ENCODE data around the gene CHD3. TPM values are rescaled to one million over a fixed set of nuclear protein-coding genes. Genes with fewer than 3 reads are reported as not detected.

CHD3 gene
- total and polyA plus RNA-seq, 10 of the 15 experiments (the other 5 are each of a cell fraction or from before 2014, with no cell fraction given), result 1.4 to 86.8 (median 39.1) TPM

DNA sequence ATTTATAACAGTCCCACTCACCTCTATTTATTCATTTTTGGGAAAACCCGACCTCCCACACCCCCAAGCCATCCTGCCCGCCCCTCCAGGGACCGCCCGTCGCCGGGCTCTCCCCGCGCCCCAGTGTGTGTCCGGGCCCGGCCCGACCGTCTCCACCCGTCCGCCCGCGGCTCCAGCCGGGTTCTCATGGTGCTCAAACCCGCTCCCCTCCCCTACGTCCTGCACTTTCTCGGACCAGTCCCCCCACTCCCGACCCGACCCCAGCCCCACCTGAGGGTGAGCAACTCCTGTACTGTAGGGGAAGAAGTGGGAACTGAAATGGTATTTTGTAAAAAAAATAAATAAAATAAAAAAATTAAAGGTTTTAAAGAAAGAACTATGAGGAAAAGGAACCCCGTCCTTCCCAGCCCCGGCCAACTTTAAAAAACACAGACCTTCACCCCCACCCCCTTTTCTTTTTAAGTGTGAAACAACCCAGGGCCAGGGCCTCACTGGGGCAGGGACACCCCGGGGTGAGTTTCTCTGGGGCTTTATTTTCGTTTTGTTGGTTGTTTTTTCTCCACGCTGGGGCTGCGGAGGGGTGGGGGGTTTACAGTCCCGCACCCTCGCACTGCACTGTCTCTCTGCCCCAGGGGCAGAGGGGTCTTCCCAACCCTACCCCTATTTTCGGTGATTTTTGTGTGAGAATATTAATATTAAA, 34.4 kb upstream of the CHD3 start:
- in situ Hi-C loops (cut with MboI) (no loop called here), intact Hi-C loops (cut with micrococcal nuclease; ENCODE audit: unreplicated experiment) (no loop called here)
- peaks cover 17% of the 10 kb centered on the region for H3K79me2 ChIP-seq (ENCODE audit: control insufficient read depth, insufficient read depth, low read length)
- 46% methylated on average over 21 of the region's 31 CpGs for WGBS (ENCODE audit: insufficient coverage, insufficient replicate concordance, low lambda C conversion rate, missing lambda C conversion rate)
- H3K4me2 ChIP-seq (ENCODE audit: control insufficient read depth, insufficient read depth), result no peak overlapping the region
- ATAC-seq (no peak), DNase-seq (ENCODE audit: low read depth, low spot score) (no peak), FAIRE-seq (no peak)
- H3K27ac ChIP-seq (ENCODE audit: control insufficient read depth, insufficient read depth), result no peak overlapping the region
- peaks cover 30% of the 10 kb centered on the region for H3K4me1 ChIP-seq (ENCODE audit: control insufficient read depth, insufficient read depth, low read length)
- no peaks in the 10 kb centered on the region for H3K27me3 ChIP-seq (replicated peaks in 1 of 2; ENCODE audit: control insufficient read depth in 2 of 2, insufficient read depth in 2 of 2, low read length in 1 of 2)
- H4K20me1 ChIP-seq (ENCODE audit: control insufficient read depth, insufficient read depth), result no peaks in the 10 kb centered on the region; the same call in 1 of the 2 replicates
- ChIA-PET POLR2A (no interaction called here), SMC1A (ENCODE audit: uncharacterized antibody, unreplicated experiment) (no interaction called here), RAD21 (ENCODE audit: unreplicated experiment) (no interaction called here), CTCF (no interaction called here)
- H3K4me3 ChIP-seq, result no peak overlapping the region
- H3K36me3 ChIP-seq (ENCODE audit: control insufficient read depth in 2 of 2, insufficient read depth in 2 of 2, low read length in 1 of 2), result peaks cover 12 to 14% of the 10 kb centered on the region in 2 experiments; a peak in 3 of 4 replicates
- no peak overlapping the region for H3K9ac ChIP-seq (ENCODE audit: control insufficient read depth, insufficient read depth, low read length)
- TSS peak; percentile 25 for BruUV-seq (replicated peaks)
- TF ChIP-seq, protein P1, sequence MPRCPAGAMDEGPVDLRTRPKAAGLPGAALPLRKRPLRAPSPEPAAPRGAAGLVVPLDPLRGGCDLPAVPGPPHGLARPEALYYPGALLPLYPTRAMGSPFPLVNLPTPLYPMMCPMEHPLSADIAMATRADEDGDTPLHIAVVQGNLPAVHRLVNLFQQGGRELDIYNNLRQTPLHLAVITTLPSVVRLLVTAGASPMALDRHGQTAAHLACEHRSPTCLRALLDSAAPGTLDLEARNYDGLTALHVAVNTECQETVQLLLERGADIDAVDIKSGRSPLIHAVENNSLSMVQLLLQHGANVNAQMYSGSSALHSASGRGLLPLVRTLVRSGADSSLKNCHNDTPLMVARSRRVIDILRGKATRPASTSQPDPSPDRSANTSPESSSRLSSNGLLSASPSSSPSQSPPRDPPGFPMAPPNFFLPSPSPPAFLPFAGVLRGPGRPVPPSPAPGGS (IDR thresholded peaks at IDR 0.05; ENCODE audit: borderline replicate concordance, insufficient read depth, low read depth, low read length, poor library complexity, severe bottlenecking), result no peak
- no peak for TF ChIP-seq POU2F2 (IDR thresholded peaks at IDR 0.05; ENCODE audit: borderline replicate concordance, low read depth, low read length)
- TF ChIP-seq, protein P2, sequence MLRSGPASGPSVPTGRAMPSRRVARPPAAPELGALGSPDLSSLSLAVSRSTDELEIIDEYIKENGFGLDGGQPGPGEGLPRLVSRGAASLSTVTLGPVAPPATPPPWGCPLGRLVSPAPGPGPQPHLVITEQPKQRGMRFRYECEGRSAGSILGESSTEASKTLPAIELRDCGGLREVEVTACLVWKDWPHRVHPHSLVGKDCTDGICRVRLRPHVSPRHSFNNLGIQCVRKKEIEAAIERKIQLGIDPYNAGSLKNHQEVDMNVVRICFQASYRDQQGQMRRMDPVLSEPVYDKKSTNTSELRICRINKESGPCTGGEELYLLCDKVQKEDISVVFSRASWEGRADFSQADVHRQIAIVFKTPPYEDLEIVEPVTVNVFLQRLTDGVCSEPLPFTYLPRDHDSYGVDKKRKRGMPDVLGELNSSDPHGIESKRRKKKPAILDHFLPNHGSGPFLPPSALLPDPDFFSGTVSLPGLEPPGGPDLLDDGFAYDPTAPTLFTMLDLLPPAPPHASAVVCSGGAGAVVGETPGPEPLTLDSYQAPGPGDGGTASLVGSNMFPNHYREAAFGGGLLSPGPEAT (IDR thresholded peaks at IDR 0.05; ENCODE audit: low read depth), result no peak
- TF ChIP-seq ZNF24 (IDR thresholded peaks at IDR 0.05), result no peak
- no peak for TF ChIP-seq ZBED1 (IDR thresholded peaks at IDR 0.05; ENCODE audit: borderline replicate concordance)
- no peaks in the 10 kb centered on the region for H3K9me3 ChIP-seq (replicated peaks; ENCODE audit: control insufficient read depth, insufficient read depth, low read length)
- no peak overlapping the region for H2AFZ ChIP-seq (ENCODE audit: control insufficient read depth, low read depth, low read length)

Measured in GM12878 (cell line).